Erythroblast (primary cell): Measurements from ENCODE around the gene SHISA6.

ENCODE experiments used
- DNase-seq, 2 experiments: peaks; one replicate each; lab custom pipeline; 2025; lab: John Stamatoyannopoulos, UW
- GATA1 ChIP-seq: IDR thresholded peaks from 2 replicates; pipeline ENCODE4 v1.6.1; 2011; ENCODE audit warnings: low read depth, mild to moderate bottlenecking, control low read depth, low read length, moderate library complexity
- POLR2A ChIP-seq: IDR thresholded peaks from 2 replicates; pipeline ENCODE4 v1.6.1; 2011; ENCODE audit warnings: mild to moderate bottlenecking, low read length

The SHISA6 gene

DNA sequence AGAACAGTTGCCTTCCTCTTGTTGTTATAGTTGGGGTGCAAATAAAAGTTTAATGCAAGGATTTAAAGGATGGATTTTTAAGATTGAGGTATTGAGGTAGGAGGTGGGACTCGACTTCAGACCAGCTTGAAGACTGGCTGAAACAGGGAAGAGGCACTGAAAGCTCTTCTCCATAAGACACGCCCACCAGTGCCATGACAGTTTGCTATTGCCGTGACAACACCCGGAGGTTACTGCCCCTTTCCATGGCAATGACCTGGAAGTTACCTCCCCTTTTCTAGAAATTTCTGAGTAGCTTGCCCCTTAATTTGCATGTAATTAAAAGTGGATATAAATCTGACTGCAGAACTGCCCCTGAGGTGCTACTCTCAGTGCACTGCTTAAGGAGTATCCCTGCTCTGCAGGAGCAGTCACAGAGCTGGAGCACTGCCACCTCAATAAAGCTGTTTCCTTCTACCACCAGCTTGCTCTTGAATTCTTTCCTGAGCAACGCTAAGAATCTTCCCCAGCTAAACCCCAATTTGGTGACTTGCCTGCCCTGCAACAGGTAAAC, 122.6 kb downstream of the SHISA6 start:
- DNase-seq, result no peak
- no peak for TF ChIP-seq GATA1
- TF ChIP-seq POLR2A, result no peak

DNA sequence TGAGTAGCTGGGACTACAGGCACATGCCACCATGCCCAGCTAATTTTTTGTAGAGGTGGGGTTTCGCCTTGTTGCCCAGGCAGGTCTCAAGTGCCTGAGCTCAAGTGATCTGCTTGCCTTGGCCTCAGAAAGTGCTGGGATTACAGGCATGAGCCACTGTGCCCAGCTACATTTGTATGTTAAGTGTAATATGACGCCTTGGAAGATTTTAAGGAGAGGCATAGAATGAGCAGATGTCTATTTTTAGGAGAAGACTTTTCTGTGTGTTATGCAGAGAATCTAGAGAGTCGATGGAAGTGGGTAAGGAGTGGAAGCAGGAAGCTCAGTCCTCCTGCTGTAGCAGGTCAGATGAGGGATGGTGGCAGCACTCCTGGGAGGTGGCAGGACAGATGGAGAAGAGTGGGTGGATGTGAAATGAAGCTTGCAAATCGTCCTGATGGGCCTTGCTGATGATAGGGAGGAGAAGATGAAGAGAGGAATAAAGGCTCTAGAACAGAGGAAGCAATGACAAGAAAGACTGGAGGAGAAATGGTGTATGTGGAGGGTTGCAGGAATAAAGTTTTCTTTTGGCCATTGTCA, 125.3 kb downstream of the SHISA6 start:
- TF ChIP-seq POLR2A, result no peak
- TF ChIP-seq GATA1, result no peak
- DNase-seq, result no peak

DNA sequence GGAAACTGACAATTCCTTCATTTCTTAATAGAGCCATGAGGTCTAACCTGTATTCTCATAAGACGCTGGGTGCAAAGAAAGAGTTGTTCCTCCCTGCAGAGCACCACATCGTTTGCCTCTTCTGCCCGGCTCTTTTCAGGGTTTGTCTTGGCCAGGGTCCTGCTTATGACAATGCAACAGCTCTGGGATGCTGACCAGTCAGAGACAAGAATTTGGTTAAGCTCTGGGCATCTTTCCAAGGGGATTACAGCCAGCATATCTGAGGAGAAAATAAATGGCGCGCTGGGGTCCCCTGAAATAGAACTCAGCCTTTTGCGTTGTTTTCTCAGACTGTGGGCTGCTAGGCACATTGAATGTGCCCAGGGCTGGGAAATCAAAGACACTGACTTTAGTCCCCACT, 128.6 kb downstream of the SHISA6 start:
- DNase-seq, result no peak
- no peak for TF ChIP-seq GATA1
- no peak for TF ChIP-seq POLR2A

DNA sequence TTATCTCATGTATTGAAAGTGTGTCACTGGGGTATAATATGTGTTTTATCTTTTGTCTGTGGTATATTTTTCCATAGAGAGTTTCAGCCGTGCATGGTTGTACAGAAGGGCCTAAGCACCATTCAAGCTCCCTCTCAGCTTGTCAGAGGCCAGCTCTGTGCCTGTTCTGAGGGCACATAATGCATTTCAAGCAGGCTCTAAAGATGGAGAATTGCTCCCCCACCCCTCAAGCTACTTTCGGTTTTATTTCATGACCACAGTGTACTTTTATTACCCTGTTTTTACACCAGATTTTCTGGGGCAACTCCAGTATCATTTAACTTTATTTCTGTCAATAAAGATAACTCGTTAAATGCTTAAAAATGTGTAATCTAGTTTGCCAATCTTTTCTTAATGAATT, 131.7 kb downstream of the SHISA6 start:
- no peak for DNase-seq
- TF ChIP-seq GATA1 (no peak), POLR2A (no peak)

DNA sequence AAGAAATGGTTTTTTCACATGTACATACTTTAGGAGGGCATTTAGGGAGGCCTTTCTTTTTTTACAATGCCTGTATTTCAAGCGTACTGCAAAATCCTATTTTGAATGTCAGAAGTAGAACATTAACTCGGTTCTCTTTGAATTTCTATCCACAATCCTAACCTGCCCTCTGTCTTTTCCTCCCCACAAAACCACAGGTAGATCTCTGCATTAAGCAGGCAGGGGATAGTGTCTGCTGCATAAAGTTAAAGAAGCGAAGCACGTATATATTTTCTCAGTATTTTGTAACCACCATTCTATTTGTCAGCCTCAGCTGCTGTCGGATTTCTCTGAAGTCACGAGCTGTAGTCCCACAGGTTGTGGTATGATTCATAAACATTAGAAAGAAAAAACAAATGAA, 137.5 kb downstream of the SHISA6 start:
- TF ChIP-seq GATA1 (no peak), POLR2A (no peak)
- no peak for DNase-seq

DNA sequence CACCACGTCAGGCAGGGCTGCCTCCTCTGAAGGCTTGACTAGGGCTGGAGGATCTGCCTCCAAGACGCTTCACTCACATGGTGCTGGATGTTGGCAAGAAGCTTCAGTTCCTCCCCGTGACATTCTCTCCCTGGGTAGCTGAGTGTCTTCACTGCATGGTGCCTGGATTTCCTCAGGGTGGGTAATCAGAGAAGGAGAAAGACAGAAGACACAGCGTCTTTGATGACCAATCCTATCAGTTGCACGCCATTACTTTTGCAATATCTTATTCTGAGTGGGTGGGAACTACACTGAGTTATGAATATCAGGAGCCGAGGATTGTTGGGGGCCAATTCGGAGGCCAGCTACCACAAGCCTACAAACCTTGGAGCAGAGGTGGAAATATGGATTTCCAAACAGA, 139.7 kb downstream of the SHISA6 start:
- no peak for DNase-seq
- TF ChIP-seq GATA1 (no peak), POLR2A (no peak)

DNA sequence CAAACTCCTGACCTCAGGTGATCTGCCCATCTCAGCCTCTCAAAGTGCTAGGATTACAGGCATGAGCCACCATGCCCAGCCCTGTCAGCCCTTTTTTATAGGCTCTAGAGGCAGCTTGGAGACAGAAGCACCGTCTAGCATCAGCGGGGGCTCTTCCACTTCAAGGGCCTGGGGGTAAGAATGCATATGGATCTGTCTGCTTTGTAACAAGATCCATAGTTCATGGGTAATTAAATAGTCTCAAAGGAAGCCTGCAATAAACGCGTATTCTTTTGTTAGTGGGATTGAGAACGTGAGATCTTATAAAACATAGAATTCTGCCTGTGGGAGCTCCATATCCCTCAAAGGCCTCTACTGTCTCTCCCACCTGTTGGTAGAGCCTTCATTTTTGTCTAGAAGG, 142.1 kb downstream of the SHISA6 start:
- DNase-seq, result no peak
- no peak for TF ChIP-seq POLR2A
- no peak for TF ChIP-seq GATA1

DNA sequence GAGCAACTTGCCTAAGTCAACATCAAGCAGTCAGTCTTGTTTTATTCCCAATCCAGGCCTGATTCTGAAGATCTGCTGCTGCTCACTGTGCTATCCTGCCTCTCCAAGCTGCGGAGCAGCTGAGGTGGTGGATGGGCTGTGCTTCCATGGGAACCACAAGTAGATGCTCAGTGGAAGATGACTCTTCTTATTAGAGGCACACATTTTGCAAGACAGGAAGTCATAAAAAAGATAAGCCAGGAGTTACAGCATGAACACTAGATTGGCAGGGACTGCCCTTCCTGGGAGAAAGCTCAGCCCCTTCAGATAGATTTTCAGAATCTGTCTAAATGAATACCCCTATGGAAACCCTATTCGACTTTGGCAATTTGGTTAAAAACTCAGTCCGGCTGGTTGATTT, 143.1 kb downstream of the SHISA6 start:
- no peak for TF ChIP-seq POLR2A
- no peak for TF ChIP-seq GATA1
- no peak for DNase-seq

DNA sequence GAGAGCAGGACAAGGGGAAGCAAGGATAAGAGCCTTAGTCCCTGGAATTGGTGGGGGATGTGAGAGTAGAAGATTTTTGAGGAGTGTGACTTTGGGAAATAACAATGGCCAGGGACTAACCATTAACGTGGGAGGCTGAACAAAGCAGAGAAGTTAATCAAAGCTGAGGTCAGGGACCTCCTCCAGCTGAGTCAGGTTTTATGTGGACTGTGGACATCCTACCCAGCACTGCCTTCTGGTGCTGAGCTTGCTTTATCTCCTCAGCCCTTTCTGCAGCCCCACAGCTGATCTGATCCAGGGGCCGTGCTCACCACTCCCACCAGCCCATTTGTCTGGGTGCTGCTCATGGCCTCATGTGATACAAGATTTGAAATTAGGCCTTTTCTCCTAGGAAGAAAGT, 146.6 kb downstream of the SHISA6 start:
- TF ChIP-seq POLR2A, result no peak
- no peak for TF ChIP-seq GATA1
- DNase-seq, result no peak

DNA sequence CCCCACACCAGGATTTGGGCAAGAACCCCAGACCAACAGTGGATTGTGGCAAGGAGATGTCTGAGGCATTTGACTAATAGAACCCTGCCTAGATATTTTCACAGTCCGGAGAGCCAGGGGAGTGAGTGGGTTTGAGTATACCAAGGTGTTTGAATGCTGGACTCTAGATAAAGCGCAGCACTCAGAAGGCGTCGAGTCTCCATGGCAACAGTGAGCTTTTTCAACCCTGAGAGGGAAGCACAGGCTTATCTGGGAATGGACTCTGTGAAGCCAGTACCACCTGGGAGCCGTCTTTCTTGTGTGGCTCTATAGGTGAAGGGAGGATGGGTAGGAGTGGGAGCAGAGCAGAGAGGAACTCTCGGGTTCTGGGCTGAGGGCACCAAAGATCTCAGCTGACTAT, 147.0 kb downstream of the SHISA6 start:
- TF ChIP-seq POLR2A (no peak), GATA1 (no peak)
- DNase-seq, result no peak

DNA sequence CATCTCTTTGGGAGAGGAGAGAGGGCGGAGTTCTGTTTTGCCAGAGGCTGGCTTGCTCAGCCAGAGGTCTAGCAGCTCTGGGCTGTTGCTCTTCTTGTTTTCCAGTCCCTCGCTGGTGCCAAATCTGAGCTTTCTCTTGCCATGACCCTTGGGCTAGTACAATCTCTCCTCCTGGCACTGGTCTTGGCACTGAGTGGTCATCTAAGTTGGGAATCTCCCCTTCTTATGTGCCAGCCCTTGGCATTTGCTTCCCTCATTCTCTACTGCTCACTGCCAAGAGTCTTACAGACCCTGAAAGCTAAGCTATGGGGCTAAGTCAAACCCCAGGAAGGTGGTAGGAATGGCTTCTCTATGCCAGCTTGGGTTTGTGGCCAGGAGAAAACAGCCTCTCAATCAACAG, 148.6 kb downstream of the SHISA6 start:
- DNase-seq, result no peak
- TF ChIP-seq GATA1, result no peak
- TF ChIP-seq POLR2A, result no peak

DNA sequence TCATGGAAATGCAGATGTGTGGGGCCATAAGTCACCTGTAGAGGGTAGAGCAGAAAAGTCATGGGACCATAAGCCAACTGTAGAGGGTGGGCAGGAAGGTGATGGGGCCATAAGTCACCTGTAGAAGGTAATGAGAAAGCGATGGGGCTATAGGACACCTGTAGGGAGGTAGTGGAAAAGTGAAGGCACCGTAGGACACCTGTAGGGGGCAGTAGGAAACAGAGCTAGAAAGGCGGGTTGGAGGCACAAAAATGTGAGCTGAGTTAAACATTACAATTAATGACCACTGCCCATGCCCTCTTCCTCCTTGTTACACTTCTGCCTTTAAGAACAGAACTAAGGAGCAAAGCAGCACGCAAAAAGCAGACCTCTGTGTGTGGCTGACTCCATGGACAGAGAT, 150.1 kb downstream of the SHISA6 start:
- no peak for TF ChIP-seq GATA1
- TF ChIP-seq POLR2A, result no peak
- no peak for DNase-seq

DNA sequence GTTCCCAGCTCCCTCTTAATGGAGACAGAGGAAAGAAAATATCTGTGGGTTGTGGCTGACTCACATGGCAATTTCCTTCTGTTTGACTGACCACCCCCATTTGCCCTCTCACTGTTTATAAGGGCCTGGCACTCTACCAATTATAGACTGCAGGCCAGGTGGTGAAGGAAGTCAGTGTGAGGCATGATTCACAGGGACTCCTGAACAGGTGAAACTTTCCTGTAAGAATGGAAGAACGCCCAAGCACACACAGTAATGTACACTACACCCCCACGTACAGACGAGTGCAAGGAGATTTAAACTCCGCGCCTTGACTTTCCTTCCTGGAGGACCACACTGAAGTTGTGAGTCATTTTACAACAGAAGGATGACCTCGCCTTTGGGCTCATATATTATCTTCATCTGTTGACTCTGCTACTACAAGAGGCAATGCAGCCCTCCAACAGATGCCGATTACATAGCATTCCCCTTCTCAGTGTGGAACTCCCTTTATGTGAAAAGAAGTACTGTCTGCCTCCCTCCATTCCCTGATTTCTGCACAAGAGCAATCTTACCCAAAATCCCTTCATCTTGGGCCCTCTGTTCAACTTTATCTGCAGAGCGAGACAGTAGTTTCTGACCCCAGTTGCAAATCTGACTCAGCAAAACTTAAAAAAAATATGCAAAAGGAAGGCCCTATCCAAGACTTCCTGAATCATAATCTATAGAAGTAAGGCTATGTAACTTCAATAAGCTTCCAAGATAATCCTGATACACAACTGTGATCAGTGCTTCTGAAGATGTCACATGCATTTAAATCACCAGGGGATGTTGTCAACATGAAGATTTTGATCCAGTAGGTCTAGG, 163.6 kb downstream of the SHISA6 start:
- TF ChIP-seq POLR2A, result no peak
- no peak for TF ChIP-seq GATA1
- DNase-seq, result no peak

DNA sequence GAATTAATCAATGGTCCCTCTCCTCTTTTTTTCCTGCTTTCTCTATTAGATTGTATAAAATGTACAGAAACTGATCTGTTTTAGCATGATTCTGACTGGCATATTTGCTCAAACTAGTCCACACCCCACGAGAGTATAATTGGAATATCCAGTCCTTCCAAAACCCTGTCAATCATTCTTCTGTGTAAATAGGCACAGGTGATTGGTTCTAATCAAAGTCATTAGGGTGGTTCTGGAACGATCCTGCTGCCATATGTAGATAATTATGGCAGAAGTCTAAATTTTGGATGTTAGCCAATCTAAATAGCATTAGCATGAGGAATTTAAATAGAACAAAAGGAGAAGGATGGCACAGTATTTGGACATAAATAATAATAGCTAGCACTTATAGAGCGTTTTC, 165.7 kb downstream of the SHISA6 start:
- TF ChIP-seq POLR2A, result no peak
- TF ChIP-seq GATA1, result no peak
- DNase-seq, result no peak
